ENCODE results near the gene SERPINB7.
"Not testable (repeated sequence)": the region's sequence is repeated elsewhere in the genome, so short reads cannot be mapped to it uniquely, and the experiment has no call there.

Gene SERPINB7, protein sequence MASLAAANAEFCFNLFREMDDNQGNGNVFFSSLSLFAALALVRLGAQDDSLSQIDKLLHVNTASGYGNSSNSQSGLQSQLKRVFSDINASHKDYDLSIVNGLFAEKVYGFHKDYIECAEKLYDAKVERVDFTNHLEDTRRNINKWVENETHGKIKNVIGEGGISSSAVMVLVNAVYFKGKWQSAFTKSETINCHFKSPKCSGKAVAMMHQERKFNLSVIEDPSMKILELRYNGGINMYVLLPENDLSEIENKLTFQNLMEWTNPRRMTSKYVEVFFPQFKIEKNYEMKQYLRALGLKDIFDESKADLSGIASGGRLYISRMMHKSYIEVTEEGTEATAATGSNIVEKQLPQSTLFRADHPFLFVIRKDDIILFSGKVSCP

DNA sequence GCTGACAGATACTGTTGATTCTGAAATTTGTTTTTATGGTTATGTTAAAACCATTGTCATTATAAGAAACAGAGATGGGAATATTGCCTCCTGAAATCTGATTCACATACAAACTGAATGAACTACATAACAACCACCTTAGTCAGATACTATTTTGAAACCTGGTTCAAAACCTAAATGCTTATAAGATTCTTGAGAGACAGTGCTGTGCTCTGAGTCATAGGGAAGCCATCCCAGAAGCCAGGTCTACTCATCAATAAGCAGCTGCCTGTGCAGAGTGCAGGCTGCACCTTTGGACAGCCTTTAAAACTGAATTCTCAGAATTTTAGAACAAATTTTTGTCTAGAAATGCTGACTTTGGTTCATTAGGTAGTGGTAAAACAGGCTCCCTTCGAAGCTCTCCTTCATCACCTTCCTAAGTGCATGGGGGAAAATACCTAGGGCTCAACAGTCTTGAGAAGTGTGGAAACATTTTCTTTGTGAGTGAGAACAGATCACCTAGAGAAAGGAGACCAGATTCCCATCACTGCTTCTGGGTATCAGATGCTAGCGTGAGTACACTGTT is at the start of gene SERPINB7:
SERPINB7 (plus strand) TSS at position 253 of the 565 bp plus-strand sequence. CDS start 6,955 bp downstream, outside the sequence.
- DNase-seq = no peak

DNA sequence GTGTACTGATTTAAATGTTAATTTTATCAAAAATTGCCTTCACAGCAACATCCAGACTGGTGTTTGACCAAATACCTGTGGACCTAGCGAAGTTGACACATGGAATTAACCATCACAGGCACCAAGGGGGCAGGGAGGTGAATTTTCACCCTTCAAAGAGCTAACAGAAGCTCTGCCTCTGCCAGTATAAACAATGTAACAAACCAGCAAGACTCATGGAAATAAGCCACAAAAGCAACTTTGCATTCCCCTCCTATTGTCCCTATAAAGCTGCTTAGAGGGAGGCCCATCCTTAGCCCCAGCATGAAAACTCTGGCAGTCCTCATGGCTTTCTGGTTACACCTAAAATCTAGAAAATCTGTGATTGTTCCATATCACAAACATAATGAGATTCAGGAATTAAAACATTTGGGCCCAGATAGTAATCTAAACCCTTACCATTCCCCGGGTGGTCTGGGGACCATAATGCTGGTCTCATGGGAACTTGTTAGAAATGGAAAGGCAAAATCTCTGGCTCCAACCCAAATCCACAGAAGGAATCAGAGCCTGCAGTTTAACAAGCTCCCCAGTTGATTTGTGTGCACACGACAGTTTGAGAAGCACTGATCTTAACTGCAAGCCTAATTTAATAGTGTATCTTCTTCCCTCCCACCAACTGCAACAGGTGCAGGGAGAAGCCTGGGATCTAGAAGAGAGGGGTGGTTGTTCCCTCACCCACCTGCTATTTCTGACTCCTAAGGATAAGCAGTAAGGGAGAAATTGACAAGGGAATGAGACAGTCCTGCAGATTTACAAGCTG is 49.3 kb upstream of the SERPINB7 start:
- DNase-seq = no peak

DNA sequence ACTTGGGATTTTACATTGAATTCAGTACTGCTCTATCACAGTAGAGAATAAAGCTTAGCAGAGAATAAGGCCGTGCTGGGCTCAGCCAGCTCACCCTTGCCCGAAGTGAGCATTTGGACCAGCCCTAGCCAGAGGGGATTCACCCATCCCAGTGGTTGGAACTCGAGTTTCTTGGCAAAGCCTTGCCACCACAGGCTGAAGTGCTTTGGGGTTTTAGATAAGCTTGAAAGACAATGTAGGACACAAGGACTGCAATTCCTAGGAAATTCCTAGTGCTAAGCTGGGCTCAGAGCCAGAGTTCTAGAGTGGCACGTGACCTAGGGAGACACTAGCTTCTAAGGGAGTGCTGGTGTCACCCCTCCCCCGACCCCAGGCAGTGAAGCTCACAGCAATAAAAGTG is 44.4 kb upstream of the SERPINB7 start:
- no peak for DNase-seq

DNA sequence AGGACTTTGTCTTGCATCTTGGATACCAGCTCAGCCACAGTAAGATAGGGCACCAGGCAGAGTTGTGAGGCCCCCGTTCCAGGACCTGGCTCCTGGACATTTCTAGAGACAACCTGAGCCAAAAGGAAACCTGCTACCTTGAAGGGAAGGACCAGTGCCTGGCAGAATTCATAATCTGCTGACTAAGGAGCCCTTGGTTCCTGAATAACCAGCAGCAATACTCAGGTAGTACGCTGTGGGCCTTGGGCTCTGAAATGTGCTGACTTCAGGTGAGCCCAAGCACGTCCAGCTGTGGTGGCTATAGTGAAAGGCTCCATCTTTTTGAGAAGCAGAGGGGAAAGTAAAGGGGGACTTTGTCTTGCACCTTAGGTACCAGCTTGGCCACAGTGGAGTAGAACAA is 44.0 kb upstream of the SERPINB7 start:
- no peak for DNase-seq

DNA sequence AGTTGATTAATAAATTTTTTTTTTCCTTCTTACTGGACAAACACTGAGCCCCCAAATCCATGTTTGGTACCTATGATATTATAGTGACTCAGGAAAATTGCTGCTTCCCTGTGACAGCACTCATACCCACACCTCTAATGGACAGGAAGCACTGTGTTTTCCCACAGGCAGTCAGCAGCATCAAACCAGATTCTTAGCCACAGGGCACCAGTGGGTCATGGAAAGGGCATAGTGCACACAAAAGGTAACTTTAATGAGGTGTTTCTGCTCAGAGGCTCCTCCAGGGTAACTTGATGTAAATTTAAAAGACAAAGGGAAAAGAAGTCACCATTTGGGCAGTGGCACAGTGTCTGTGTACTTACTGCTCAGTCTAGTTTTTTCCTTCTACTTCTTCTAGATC is 38.3 kb upstream of the SERPINB7 start:
- DNase-seq = no peak

DNA sequence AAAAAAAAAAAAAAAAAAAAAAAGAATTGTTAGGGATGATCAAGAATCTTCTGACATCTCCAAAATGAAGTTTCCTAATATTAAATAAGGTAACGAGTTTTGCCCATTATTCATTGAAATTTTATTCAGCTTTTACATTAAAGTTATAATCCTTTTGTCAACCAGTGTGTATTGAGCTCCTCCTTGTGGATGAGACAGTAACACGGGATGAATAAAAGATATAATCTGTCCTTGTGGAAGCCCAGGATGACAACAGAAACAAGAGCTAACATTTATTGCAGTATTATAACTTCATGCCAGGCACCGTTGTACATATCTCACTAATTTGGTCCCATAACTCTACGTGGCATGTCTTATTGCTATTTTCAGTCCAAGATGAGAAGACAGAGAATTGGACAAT is 33.4 kb upstream of the SERPINB7 start:
- no peak for DNase-seq

DNA sequence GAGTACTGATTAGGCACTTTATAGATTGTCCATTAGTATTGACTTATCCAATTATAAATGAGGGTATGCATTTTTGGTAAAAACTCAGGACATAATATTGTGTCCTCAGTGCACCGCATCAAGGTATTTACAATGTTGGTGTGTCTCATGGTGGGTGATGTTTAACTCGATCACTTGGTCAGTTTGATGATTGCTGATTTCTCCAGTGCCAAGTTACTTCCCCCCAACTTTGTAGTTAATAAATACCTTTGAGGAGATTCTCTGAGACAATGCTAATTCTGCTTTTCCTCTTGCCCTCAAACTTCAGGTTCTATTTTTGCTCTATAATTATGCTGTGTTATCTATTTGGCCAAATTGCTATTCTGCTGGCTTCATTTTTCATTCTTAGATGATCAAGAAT is 28.2 kb upstream of the SERPINB7 start:
- DNase-seq = no peak

DNA sequence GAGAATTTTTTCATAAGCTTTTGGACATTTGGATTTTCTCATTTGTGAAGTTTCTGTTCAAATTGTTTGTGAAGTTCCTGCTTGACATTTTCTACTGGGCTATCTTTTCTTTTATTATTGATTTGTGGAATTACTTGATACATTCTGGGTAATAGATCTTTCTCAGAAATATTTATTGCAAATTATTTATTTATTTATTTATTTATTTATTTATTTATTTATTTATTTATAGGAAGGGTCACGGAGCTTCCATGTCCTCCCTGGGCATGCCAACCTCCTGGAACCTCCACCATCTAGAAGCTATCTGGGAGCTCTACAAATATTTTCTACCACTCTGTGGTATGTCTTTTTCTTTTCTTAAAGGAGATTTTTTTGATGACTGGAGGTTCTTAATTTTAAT is 25.7 kb upstream of the SERPINB7 start:
- no peak for DNase-seq

DNA sequence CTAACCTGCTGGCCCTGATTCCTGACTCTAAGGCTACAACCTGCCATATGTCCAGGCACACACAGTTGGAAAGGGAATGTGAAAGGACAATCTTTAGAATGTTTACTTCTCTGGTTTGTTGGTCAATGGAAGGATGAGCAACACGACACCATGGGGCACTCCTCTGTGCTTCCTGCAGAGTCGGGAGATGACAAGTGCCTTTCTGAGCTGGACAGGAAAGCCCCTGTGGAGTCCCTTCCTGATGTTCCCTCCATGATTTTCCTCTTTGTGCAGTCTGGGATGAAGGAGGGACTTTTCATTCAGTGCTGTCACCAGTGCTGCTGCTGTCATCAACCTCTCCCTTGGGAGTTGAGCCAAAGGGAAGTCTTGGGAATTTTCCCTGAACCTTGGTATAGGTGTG is 22.6 kb upstream of the SERPINB7 start:
- DNase-seq = no peak

DNA sequence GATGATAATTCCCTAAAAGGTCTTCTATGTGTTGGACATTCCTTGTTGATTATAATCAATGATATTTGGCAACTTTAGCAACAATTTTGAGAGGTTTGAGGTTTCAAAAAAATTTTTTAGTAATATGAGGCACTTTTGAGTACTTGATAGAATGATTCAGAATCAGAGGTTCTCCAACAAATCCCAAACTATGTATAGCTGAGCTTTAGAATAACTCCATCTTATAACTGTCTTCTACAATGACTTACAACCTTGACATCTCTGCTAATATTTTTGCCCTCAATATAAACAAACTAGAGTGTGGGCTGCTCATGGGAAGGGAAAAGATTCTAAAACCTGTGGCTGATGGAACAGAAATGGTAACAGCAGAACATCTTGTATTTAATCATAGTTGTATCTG is 21.5 kb upstream of the SERPINB7 start:
- no peak for DNase-seq

DNA sequence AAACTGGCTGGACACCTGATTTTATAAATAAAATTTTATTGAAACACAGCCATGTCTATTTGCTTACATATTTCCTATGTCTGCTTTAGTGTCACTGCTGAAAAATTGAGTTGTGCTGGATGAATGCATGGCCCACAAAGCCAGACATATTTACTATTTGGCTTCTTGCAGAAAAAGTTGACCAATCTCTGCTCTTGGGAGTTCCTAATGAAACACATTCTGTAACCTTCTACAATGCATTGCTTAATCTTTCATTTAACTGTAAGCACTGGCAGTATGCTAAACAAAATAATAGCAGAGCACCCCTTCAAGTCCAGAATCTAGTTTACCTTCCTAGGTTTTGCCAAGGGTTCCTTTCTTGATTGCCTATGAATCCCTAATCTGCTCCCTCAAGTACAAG is 17.7 kb upstream of the SERPINB7 start:
- DNase-seq = no peak

DNA sequence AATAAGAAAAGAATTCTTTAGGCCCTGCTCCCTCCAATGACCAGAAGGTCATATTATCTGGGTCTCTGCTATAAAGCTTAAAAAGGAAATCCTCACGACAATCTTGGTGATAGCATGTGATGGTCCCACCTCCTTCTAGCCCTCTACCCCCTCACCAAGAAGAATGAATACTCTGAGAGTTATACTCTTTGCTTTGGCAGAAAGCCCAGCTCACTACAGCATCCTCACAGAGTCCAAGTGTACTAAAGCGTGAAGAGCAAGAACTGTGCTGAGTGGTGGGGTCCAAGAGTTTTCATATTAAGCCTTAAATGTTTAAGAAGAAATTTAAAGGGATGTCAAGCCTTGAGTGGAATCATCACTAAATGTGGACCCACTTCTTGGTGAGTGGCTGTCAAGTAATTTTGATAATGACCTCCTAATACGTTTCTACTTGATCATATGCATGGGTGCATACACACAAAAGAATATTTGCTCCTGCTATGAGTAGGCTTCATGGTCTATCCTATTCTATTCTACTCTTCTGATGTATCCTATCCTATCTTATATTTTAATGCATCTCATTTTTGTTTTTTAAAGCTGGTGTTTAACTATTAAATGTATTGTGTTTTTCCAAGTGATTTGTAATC is 16.5 kb upstream of the SERPINB7 start:
- DNase-seq = no peak

DNA sequence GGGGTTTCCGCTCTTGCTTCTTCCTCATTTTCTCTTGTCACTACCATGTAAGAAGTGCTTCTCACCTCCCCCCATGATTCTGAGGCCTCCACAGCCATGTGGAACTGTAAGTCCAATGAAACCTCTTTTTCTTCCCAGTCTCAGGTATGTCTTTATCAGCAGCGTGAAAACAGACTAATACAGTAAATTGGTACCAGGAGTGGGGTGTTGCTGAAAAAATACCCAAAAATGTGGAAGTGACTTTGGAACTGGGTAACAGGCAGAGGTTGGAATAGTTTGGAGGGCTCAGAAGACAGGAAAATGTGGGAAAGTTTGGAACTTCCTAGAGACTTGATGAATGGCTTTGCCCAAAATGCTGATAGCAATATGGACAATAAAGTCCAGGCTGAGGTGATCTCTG is 15.4 kb upstream of the SERPINB7 start:
- DNase-seq = not testable (repeated sequence)

DNA sequence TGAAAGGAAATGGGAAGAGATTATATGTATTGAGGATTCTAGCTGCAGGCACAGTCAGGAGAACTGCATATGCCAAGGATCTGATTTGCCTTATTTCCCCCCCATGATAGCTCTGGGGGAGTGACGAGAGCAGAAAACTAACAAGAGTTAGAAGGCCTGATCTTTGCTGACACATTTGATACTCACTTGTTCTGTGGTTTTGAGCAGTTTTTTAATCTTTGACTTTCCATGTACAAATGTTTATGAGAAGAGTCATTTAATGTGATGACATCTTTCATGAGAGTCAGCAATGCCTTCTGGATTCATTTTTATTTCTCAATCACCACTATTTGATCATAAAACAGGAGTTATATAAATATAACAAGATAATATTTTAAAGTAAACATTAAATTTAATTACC is 12.7 kb upstream of the SERPINB7 start:
- DNase-seq = no peak

DNA sequence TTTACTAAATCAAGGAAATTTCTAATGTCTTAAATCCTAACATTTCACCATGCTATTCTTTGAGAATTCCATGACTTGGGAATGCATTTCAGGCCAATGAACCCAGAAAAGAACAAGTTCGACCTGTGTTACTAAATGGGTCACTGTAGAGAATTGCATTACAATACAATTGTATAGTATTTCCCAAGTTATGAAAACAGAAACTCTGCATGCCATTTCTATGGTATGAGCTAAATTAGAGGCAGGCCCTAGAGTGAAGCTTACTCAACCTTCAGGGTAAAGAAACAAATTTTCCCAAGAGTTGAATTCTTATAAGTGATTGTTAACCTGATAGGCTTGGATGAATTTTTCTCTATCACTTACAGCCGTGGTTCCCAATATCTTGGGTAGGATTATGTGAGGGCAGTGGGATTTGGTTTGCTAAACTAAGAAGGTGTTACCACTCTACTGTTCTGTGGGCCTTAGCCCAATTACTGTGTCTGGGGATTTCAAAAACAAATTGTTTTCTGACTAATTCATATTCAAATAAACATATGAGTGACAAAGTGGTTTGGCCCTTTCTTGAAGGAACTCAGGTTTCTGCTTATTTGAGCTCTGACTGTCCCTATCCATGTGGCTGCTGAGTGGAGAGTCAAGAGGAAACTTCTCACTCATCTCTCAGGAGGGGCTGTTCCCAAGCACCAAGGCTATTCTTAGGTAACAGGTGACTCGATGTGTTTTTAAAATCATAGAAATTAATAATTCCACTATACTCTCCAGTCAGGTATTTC is 11.2 kb upstream of the SERPINB7 start:
- DNase-seq = no peak

DNA sequence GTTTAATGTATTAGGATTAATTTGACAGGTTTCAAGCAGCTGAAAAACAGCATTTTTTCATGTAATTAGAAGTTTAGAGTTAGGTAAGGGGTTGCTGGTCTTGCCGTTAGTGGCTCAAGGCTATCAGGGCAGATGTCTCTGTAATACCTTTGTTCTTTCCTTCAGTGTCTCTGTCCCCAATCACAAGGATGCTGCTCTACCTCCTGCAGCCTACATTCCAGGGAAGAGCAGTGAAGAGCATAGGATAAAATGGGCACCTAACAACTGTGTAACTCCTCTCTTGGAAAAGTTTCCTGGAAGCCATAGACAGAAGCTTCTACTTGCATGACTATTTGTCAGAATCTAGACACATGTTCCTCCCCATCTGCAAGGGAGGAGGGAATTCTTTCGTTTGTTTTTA is 9.4 kb upstream of the SERPINB7 start:
- DNase-seq = no peak

DNA sequence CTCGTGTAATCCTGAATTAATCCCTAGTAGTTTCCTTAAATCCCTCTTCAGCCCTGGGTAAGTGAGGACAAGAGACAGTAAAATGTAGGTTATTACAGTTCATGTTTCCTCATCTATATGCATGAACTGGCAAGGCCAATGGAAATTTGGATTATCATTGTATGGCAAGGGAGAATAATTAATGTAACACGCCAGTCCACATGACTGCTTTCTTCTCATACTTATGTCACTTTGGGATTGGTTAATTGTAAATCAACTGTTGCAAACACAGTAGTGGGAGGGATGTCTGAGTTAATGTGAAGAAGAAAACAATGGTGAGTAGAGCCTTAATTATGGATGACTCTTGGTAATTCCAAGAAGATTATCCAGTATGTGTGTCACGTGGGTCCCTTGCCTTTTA is 1.7 kb upstream of the SERPINB7 start:
- no peak for DNase-seq

DNA sequence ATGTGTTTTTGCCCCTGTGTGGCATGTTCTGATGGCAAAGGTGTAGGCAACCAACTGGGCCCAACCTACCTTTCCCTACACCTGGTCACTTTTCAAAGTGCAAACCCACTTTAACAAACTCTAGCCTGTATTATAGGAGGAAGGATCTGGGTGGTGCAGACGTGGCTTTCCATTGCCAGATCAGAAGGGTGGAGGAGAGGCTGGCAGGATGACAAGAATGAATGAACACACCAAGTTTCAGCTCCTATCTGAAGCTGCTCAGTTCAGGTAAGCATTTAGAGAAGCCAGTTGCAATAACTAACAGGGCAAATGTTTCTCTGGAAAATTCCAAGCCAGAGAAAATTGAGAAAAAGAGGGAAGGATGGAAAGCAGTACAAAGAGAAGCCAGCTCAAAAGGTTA is 707 bp upstream of the SERPINB7 start:
- no peak for DNase-seq

DNA sequence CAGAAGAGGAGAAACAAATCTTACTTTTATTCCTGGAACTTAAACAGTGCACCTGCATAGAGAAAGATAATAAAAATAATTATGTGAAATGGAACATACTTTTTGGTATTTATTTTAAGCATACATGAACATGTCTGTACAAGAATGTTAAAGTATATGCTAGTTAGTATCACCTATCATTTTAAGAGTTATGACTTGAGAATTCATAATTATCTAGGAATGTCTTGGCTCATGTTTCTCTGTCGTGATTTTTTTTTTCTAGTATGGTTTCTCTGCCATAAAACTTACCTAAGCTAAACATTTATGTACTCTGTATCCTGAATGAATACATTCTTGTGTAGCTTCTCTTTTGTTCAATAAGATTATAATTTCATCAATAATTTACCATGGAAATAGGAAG is 4.2 kb downstream of the SERPINB7 start:
- DNase-seq = no peak

DNA sequence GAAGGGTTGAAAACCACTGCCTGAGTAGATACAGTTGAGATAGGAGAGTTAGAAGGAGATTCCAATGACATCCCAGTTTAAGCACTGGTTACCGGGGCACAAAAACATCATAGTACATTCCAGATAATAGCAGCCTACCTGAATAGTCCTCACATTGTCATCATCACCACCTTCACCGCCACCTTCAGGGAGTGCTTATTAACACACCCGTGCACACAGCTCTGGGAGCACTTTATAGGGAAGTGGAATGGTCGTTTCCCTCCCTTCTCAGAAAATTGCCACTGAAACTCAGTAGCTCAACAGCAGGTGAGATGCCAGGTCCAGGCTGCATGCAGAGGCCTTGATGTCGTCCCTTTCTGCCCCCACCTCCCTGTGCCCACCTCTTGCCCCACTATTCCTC is 8.2 kb downstream of the SERPINB7 start:
- DNase-seq = no peak

DNA sequence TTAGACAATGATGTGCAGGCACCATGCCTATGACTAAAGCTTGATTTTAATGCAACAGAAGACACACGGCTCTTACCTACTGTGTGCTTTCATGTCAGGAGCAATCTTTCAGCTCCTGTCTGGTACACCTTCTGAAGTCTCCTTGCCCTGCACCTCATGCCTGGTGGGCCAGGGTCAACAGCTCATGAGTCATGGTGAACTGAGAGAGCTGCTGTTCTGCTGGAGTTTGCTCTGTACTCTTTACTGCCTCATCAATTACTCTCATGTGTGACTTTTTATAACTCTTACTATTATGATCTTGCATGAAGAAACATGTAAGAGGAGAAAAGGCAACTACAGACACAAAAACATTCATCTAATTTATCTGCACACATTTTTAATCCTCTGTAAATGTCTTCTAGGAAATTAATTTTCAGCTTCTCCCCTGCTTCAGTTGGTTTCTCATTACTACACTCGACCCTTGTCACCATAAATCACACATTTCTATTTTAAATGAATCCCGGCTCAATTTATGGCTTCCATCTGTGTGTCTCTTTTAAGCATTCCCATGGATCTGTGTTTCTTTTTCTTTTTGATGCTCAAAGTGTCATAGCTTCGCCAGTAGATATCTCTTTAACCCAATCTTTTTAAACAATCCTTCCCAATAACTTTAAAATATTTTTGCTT is 9.7 kb downstream of the SERPINB7 start:
- no peak for DNase-seq

DNA sequence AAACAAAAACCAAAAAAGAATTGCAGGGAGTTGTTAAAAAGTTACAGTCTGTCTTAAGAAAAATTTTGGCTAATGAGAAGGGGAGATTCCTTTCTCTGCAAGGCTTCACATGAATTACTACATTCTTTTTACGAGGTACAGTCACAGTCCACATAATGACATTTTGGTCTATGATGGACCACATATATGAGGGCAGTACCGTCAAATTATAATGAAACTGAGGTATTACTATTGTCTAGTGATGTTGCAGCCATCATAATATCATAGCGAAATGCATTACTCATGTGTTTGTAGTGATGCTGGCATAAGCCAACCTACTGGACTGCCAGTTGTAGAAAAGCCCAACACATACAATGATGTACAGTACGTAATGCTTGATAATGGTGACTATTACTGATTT is 12.5 kb downstream of the SERPINB7 start:
- no peak for DNase-seq
